GM12878 (cell line): ENCODE data around the gene SYK. TPM values are rescaled to one million over a fixed set of nuclear protein-coding genes. Genes with fewer than 3 reads are reported as not detected.

Experiments
- ATAC-seq: fragments of 200-7000 bp; cut with Tn5 transposase; 3 replicates; pipeline ENCODE4 v1.9.1; 2020; ENCODE audit warnings: mild to moderate bottlenecking, moderate library complexity
- BruUV-seq: library from RNA; stranded (reverse); fragments of 400-500 nt; replicated peaks from 2 replicates; lab custom pipeline; 2021; lab: Mats Ljungman, UMichigan
- CTCF ChIA-PET: fragments of 300-600 bp; sonication (Branson Sonifier 250); formaldehyde crosslinking; extraction: SDS; loops from one replicate; lab custom pipeline; 2021; ENCODE audit warnings: inconsistent platforms; lab: Yijun Ruan, JAX
- POLR2A ChIA-PET: fragments of 350-600 bp; formaldehyde crosslinking; extraction: SDS; loops from one replicate; lab custom pipeline; 2021; ENCODE audit warnings: inconsistent platforms; lab: Charles Lee
- RAD21 ChIA-PET: fragments of 300-600 bp; sonication (Branson Sonifier 250); formaldehyde crosslinking; loops from one replicate; lab custom pipeline; 2023; ENCODE audit warnings: antibody characterized with exemption; ENCODE audit not compliant: unreplicated experiment; lab: Charles Lee
- SMC1A ChIA-PET: fragments of 300-600 bp; sonication (Branson Sonifier 250); formaldehyde crosslinking; loops from one replicate; lab custom pipeline; 2023; ENCODE audit not compliant: unreplicated experiment, uncharacterized antibody; lab: Charles Lee
- DNase-seq: peaks from one replicate; pipeline ENCODE4 v3.0.0-alpha.2; 2011; ENCODE audit warnings: low read depth, low spot score
- FAIRE-seq: peaks from 3 replicates; lab custom pipeline; 2011; peaks lifted over from hg19 to GRCh38; lab: Jason Lieb, UNC
- H2AFZ ChIP-seq: 2 replicates; pipeline ENCODE4 v1.6.0; 2011; ENCODE audit warnings: low read depth, low read length, control low read depth; ENCODE audit not compliant: control insufficient read depth
- H3K27ac ChIP-seq: 2 replicates; pipeline ENCODE4 v1.5.1; 2011; ENCODE audit warnings: control low read depth; ENCODE audit not compliant: control insufficient read depth, insufficient read depth
- H3K27me3 ChIP-seq, 2 experiments: replicated peaks in 1 of 2; 2 replicates each; pipeline versions ENCODE4 v1.6.0 to v1.6.1; 2011; ENCODE audit warnings: low read length in 1 of 2; ENCODE audit not compliant: control insufficient read depth in 2 of 2, insufficient read depth in 2 of 2
- H3K36me3 ChIP-seq, 2 experiments: 2 replicates each; pipeline ENCODE4 v1.5.1; 2011; ENCODE audit warnings: low read length in 1 of 2; ENCODE audit not compliant: control insufficient read depth in 2 of 2, insufficient read depth in 2 of 2
- H3K4me1 ChIP-seq: 2 replicates; pipeline ENCODE4 v1.6.1; 2011; ENCODE audit warnings: mild to moderate bottlenecking, low read length, moderate library complexity, mixed read lengths; ENCODE audit not compliant: control insufficient read depth, insufficient read depth
- H3K4me2 ChIP-seq: 2 replicates; pipeline ENCODE4 v1.6.0; 2011; ENCODE audit warnings: control low read depth; ENCODE audit not compliant: control insufficient read depth, insufficient read depth
- H3K4me3 ChIP-seq: fragments of 200-600 bp; sonication (generic); 2 replicates; pipeline ENCODE4 v1.5.1; 2016
- H3K79me2 ChIP-seq: 2 replicates; pipeline ENCODE4 v1.6.0; 2011; ENCODE audit warnings: low read length; ENCODE audit not compliant: control insufficient read depth, insufficient read depth
- H3K9ac ChIP-seq: 2 replicates; pipeline ENCODE4 v1.8.0; 2011; ENCODE audit warnings: low read length, control low read depth, mixed read lengths; ENCODE audit not compliant: control insufficient read depth, insufficient read depth
- H3K9me3 ChIP-seq: replicated peaks from 3 replicates; pipeline ENCODE4 v1.5.1; 2011; ENCODE audit warnings: mild to moderate bottlenecking, low read length; ENCODE audit not compliant: control insufficient read depth, insufficient read depth
- H4K20me1 ChIP-seq: 2 replicates; pipeline ENCODE4 v1.6.0; 2011; ENCODE audit not compliant: control insufficient read depth, insufficient read depth
- BCL11A ChIP-seq: IDR thresholded peaks from 2 replicates; pipeline ENCODE4 v1.6.1; 2011; ENCODE audit warnings: low read depth, low read length
- CHD2 ChIP-seq: IDR thresholded peaks from 2 replicates; pipeline ENCODE4 v1.6.1; 2011; ENCODE audit warnings: low read depth, low read length, improper control_type of control experiment, borderline replicate concordance
- ESRRA ChIP-seq: IDR thresholded peaks from 2 replicates; pipeline ENCODE4 v1.6.1; 2012; ENCODE audit warnings: mild to moderate bottlenecking, low read length, improper control_type of control experiment
- FOXM1 ChIP-seq: IDR thresholded peaks from 2 replicates; pipeline ENCODE4 v1.6.1; 2012; ENCODE audit warnings: low read depth, mild to moderate bottlenecking, inconsistent platforms, low read length, moderate library complexity
- MXI1 ChIP-seq: fragments of 150-350 bp; IDR thresholded peaks from 2 replicates; pipeline ENCODE4 v1.6.1; 2011; ENCODE audit warnings: low read depth, mild to moderate bottlenecking, inconsistent platforms, low read length, improper control_type of control experiment
- MYB ChIP-seq: fragments of 150-350 bp; IDR thresholded peaks from 2 replicates; pipeline ENCODE4 v1.6.1; 2014; ENCODE audit warnings: mild to moderate bottlenecking, low read depth, low read length, borderline replicate concordance
- NBN ChIP-seq: fragments of 450-650 bp; IDR thresholded peaks from 2 replicates; pipeline ENCODE4 v1.6.1; 2016
- RELA ChIP-seq: fragments of 450-650 bp; IDR thresholded peaks from 2 replicates; pipeline ENCODE4 v1.8.0; 2014; ENCODE audit warnings: borderline replicate concordance; ENCODE audit not compliant: partially characterized antibody
- SKIL ChIP-seq: fragments of 450-650 bp; IDR thresholded peaks from 2 replicates; pipeline ENCODE4 v1.6.1; 2017; ENCODE audit warnings: mild to moderate bottlenecking, low read depth, inconsistent platforms; ENCODE audit not compliant: poor library complexity, severe bottlenecking
- SP1 ChIP-seq: IDR thresholded peaks from one replicate; pipeline ENCODE4 v1.6.1; 2011; ENCODE audit warnings: low read depth, low read length
- SPI1 ChIP-seq: IDR thresholded peaks from 2 replicates; pipeline ENCODE4 v1.6.1; 2011; ENCODE audit warnings: low read depth, mild to moderate bottlenecking, low read length, moderate library complexity, borderline replicate concordance; ENCODE audit not compliant: insufficient read depth
- SREBF2 ChIP-seq: IDR thresholded peaks from 2 replicates; pipeline ENCODE4 v1.6.1; 2012; ENCODE audit warnings: mild to moderate bottlenecking, low read length
- ZBTB4 ChIP-seq: fragments of 450-650 bp; formaldehyde crosslinking; IDR thresholded peaks from 2 replicates; pipeline ENCODE4 v1.4.0; 2022; ENCODE audit warnings: mild to moderate bottlenecking, moderate library complexity
- ZNF274 ChIP-seq: IDR thresholded peaks from one replicate; pipeline ENCODE4 v1.8.0; 2011; ENCODE audit not compliant: insufficient read length, insufficient read depth
- ZZZ3 ChIP-seq: IDR thresholded peaks from 2 replicates; pipeline ENCODE4 v1.6.1; 2011; ENCODE audit warnings: low read depth; ENCODE audit not compliant: control insufficient read depth, insufficient read length
- in situ Hi-C: fragments of 300-500 bp; cut with MboI; formaldehyde crosslinking; loops from 9 replicates; pipeline ENCODE4 v1.14.3; 2018; ENCODE audit warnings: mixed read lengths
- intact Hi-C: fragments of 100-400 bp; cut with micrococcal nuclease; formaldehyde crosslinking; loops from one replicate; pipeline ENCODE4 v1.14.2; 2022; ENCODE audit not compliant: unreplicated experiment
- polyA plus RNA-seq, 11 experiments: library from polyadenylated mRNA; depleted of rRNA in 4 of 11; unstranded in 6 of 11; stranded (reverse) in 5 of 11; fragments of >200 nt; fragmentation: Nextera tagmentation in 4 of 11; fragmentation: Illumina TruSeq in 1 of 11; extraction: Ambion mirVana in 4 of 11; extraction: Trizol in 1 of 11; gene quantifications; 1 replicate in 1 of 11; 2 replicates in 10 of 11; pipeline versions ENCODE4 v1.2.1 to v1.2.3, GENCODE V29; 2011 to 2016; ENCODE audit warnings: inconsistent platforms in 2 of 11, missing spikeins in 2 of 11, low read depth in 1 of 11
- total RNA-seq, 4 experiments: library from RNA; depleted of rRNA in 3 of 4; stranded (reverse); fragments of >200 nt in 3 of 4; fragmentation: Illumina TruSeq in 1 of 4; extraction: Trizol in 1 of 4; gene quantifications; 2 replicates each; pipeline versions ENCODE4 v1.2.1 to v1.2.3, GENCODE V29; 2013 to 2021
- TF ChIP-seq, protein P1 (sequence below): fragments of 450-650 bp; IDR thresholded peaks from 2 replicates; pipeline ENCODE4 v1.6.1; 2017; ENCODE audit warnings: low read depth, mild to moderate bottlenecking, moderate library complexity
- TF ChIP-seq, protein P2 (sequence below): fragments of 450-650 bp; conservative IDR thresholded peaks from 2 replicates; pipeline ENCODE4 v1.6.1; 2017; ENCODE audit warnings: mild to moderate bottlenecking, moderate library complexity

SYK gene
- total and polyA plus RNA-seq, 10 of the 15 experiments (the other 5 are each of a cell fraction or from before 2014, with no cell fraction given), result 6.5 to 135 (median 68.8) TPM

- ChIA-PET CTCF (interaction anchor here (1.2 kb wide), 1 partner anchor 14 kb away, joined by 3 read pairs; no protein-coding TSS in a partner anchor), POLR2A (no interaction called here)
- in situ Hi-C loops, result loop anchor here (10.0 to 25.0 kb wide), 3 partner anchors 542 to 1179 kb away; no protein-coding TSS in a partner anchor
- TF ChIP-seq SKIL, result no peak
- TF ChIP-seq SPI1, result no peak
- TF ChIP-seq, protein P1, sequence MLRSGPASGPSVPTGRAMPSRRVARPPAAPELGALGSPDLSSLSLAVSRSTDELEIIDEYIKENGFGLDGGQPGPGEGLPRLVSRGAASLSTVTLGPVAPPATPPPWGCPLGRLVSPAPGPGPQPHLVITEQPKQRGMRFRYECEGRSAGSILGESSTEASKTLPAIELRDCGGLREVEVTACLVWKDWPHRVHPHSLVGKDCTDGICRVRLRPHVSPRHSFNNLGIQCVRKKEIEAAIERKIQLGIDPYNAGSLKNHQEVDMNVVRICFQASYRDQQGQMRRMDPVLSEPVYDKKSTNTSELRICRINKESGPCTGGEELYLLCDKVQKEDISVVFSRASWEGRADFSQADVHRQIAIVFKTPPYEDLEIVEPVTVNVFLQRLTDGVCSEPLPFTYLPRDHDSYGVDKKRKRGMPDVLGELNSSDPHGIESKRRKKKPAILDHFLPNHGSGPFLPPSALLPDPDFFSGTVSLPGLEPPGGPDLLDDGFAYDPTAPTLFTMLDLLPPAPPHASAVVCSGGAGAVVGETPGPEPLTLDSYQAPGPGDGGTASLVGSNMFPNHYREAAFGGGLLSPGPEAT, result no peak
- no peak for TF ChIP-seq SP1
- no peak for TF ChIP-seq NBN
- no peak for TF ChIP-seq ZNF274
- TF ChIP-seq ESRRA, result no peak
- no peak for TF ChIP-seq MYB
- TF ChIP-seq MXI1, result no peak
- TF ChIP-seq, protein P2, sequence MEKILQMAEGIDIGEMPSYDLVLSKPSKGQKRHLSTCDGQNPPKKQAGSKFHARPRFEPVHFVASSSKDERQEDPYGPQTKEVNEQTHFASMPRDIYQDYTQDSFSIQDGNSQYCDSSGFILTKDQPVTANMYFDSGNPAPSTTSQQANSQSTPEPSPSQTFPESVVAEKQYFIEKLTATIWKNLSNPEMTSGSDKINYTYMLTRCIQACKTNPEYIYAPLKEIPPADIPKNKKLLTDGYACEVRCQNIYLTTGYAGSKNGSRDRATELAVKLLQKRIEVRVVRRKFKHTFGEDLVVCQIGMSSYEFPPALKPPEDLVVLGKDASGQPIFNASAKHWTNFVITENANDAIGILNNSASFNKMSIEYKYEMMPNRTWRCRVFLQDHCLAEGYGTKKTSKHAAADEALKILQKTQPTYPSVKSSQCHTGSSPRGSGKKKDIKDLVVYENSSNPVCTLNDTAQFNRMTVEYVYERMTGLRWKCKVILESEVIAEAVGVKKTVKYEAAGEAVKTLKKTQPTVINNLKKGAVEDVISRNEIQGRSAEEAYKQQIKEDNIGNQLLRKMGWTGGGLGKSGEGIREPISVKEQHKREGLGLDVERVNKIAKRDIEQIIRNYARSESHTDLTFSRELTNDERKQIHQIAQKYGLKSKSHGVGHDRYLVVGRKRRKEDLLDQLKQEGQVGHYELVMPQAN, result no peak
- TF ChIP-seq ZBTB4 (CRISPR knock-in tag), result no peak
- TF ChIP-seq FOXM1, result no peak
- TF ChIP-seq CHD2, result no peak
- TF ChIP-seq SREBF2, result no peak
- TF ChIP-seq ZZZ3, result no peak
- no peak for TF ChIP-seq BCL11A
- no peak for TF ChIP-seq RELA
Observed at GRCh38 chr9:90766731-90767130, 34.9 kb upstream of the SYK start.

More at GRCh38 chr9:90766731-90767130, 34.9 kb upstream of the SYK start:
- Histone ChIP-seq H3K9ac (no peak overlapping the region), H3K4me2 (no peak overlapping the region), H2AFZ (no peak overlapping the region), H3K4me3 (no peak overlapping the region), H3K27me3 (no peaks in the 10 kb centered on the region), H4K20me1 (no peaks in the 10 kb centered on the region), H3K36me3 (no peaks in the 10 kb centered on the region), H3K9me3 (peaks cover 8% of the 10 kb centered on the region), H3K79me2 (no peaks in the 10 kb centered on the region), H3K4me1 (peaks cover 20% of the 10 kb centered on the region), H3K27ac (no peak overlapping the region)
- intact Hi-C loops, result loop anchor here (10.0 kb wide), 1 partner anchor 1172 kb away; no protein-coding TSS in a partner anchor
- RAD21 ChIA-PET, result interaction anchor here (1.0 kb wide), 2 partner anchors 104 to 1166 kb away, joined by 3 to 4 read pairs; no protein-coding TSS in a partner anchor
- no TSS peak for BruUV-seq
- SMC1A ChIA-PET, result no interaction called here
- DNase-seq (no peak), FAIRE-seq (no peak), ATAC-seq (no peak)
